Parathyroid adenoma (tissue), 2 donors: ENCODE results near the gene DDI2.

ENCODE experiments used
- H2AFZ ChIP-seq: fragments of 300-600 bp; sonication (generic); one replicate; pipeline ENCODE4 v1.7.0; 2017; ENCODE audit warnings: antibody characterized with exemption, mild to moderate bottlenecking
- H3K27ac ChIP-seq: fragments of 300-600 bp; sonication (generic); one replicate; pipeline ENCODE4 v1.7.0; 2017
- H3K27me3 ChIP-seq: fragments of 300-600 bp; sonication (generic); one replicate; pipeline ENCODE4 v1.7.0; 2017; ENCODE audit warnings: low read length; ENCODE audit not compliant: control insufficient read depth, insufficient read depth
- H3K36me3 ChIP-seq: fragments of 300-600 bp; sonication (generic); one replicate; pipeline ENCODE4 v1.7.0; 2017; ENCODE audit warnings: low read length; ENCODE audit not compliant: control insufficient read depth, insufficient read depth
- H3K4me1 ChIP-seq: fragments of 300-600 bp; sonication (generic); one replicate; pipeline ENCODE4 v1.7.0; 2017; ENCODE audit warnings: control low read depth
- H3K4me2 ChIP-seq: fragments of 300-600 bp; sonication (generic); one replicate; pipeline ENCODE4 v1.7.0; 2017; ENCODE audit warnings: low read length
- H3K4me3 ChIP-seq: fragments of 300-600 bp; sonication (generic); one replicate; pipeline ENCODE4 v1.7.0; 2017; ENCODE audit warnings: low read depth, low read length
- H3K79me2 ChIP-seq: fragments of 300-600 bp; sonication (generic); one replicate; pipeline ENCODE4 v1.7.0; 2017; ENCODE audit warnings: control low read depth
- H3K9ac ChIP-seq: fragments of 300-600 bp; sonication (generic); one replicate; pipeline ENCODE4 v1.7.0; 2017; ENCODE audit warnings: mild to moderate bottlenecking
- H3K9me3 ChIP-seq: fragments of 300-600 bp; sonication (generic); one replicate; pipeline ENCODE4 v1.7.0; 2017; ENCODE audit warnings: low read length; ENCODE audit not compliant: control insufficient read depth
- TF ChIP-seq, protein P1 (sequence below): fragments of 300-600 bp; sonication (generic); IDR thresholded peaks from one replicate; pipeline ENCODE4 v1.7.0; 2017; ENCODE audit warnings: antibody characterized with exemption, mild to moderate bottlenecking
- donor health status: primary hyperparathyroidism.

Gene DDI2

DNA sequence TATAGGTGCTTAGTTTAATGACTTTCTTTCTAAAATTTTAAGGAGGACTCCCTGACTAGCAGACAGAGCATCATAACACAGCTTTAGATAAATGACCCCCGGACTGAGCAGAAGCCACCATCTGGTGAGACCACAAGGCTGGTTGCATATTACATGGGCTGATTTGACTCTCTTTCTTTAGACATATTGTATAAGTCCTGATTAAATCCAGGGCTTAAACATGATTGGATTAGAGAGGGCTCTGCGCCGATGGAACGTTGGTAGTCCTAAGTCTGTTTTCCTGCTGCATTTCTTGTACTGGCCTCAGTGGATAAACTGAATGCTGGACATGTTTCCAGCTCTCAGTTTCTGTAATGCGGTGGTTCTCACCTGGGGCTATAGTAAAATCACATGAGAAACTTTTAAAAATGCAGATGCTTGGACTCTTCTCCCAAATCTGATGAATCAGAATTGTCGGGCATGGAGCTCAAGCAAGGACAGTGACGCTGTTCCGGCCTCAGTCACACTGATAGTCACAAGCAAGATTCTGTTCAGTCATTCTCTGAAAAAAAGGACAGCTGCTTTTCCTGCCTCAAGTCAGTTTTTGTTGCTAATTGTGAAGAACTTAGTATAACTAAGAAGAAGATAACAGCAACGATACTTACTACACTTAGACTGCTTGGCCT lies 16.6 kb downstream of the DDI2 start:
- H3K27ac ChIP-seq: no peak overlapping the region
- H2AFZ ChIP-seq: no peak overlapping the region
- H3K36me3 ChIP-seq: no peaks in the 10 kb centered on the region
- peaks cover 5% of the 10 kb centered on the region for H3K4me1 ChIP-seq
- H3K79me2 ChIP-seq: peaks cover 10% of the 10 kb centered on the region
- no peak overlapping the region for H3K4me2 ChIP-seq
- no peak overlapping the region for H3K9ac ChIP-seq
- TF ChIP-seq, protein P1, sequence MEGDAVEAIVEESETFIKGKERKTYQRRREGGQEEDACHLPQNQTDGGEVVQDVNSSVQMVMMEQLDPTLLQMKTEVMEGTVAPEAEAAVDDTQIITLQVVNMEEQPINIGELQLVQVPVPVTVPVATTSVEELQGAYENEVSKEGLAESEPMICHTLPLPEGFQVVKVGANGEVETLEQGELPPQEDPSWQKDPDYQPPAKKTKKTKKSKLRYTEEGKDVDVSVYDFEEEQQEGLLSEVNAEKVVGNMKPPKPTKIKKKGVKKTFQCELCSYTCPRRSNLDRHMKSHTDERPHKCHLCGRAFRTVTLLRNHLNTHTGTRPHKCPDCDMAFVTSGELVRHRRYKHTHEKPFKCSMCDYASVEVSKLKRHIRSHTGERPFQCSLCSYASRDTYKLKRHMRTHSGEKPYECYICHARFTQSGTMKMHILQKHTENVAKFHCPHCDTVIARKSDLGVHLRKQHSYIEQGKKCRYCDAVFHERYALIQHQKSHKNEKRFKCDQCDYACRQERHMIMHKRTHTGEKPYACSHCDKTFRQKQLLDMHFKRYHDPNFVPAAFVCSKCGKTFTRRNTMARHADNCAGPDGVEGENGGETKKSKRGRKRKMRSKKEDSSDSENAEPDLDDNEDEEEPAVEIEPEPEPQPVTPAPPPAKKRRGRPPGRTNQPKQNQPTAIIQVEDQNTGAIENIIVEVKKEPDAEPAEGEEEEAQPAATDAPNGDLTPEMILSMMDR: no peak
- no peak overlapping the region for H3K4me3 ChIP-seq
- H3K27me3 ChIP-seq: no peaks in the 10 kb centered on the region
- no peaks in the 10 kb centered on the region for H3K9me3 ChIP-seq

DNA sequence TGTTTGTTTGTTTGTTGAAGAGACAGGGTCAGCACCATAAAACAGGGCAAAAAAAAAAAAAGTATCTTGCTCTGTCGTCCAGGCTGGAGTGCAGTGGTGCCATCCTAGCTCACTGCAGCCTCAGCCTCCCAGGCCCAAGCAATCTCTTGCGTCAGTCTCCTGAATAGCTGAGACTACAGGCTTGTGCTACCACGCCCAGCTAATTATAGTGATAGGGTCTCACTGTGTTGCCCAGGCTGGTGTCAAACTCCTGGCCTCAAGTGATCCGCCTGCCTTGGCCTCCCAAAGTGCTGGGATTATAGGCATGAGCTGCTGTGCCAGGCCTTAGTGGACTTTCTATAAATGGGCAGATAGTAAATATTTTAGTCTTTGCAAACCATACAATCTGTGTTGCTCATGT lies 19.2 kb downstream of the DDI2 start:
- TF ChIP-seq, protein P1: no peak
- Histone ChIP-seq H3K4me3 (no peak overlapping the region), H3K79me2 (peaks cover 11% of the 10 kb centered on the region), H2AFZ (no peak overlapping the region), H3K9me3 (no peaks in the 10 kb centered on the region), H3K27ac (no peak overlapping the region), H3K36me3 (no peaks in the 10 kb centered on the region), H3K9ac (no peak overlapping the region), H3K27me3 (no peaks in the 10 kb centered on the region), H3K4me2 (no peak overlapping the region), H3K4me1 (no peaks in the 10 kb centered on the region)

DNA sequence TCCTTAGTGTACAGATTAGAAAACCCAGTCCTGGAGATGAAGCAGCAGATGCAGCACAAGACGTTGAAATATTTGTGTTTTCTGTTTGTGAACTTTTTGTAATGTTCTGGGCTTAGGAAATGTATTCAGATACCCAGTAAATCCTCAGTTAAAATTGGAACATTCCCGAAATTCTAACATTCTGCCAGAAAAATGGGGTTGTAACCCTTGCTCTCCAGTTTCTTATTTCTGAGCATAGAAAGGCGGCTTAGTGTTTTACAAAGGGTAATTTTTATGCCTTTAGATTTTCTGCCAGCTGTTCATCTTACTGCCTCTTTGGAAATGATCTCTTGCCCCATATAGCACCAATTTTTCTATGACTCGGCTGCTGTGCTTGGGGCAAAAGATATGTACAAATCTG lies 20.6 kb downstream of the DDI2 start:
- no peaks in the 10 kb centered on the region for H3K4me1 ChIP-seq
- TF ChIP-seq, protein P1: no peak
- no peak overlapping the region for H3K27ac ChIP-seq
- no peaks in the 10 kb centered on the region for H3K36me3 ChIP-seq
- H2AFZ ChIP-seq: no peak overlapping the region
- H3K79me2 ChIP-seq: peaks cover 7% of the 10 kb centered on the region
- no peak overlapping the region for H3K9ac ChIP-seq
- no peaks in the 10 kb centered on the region for H3K9me3 ChIP-seq
- no peak overlapping the region for H3K4me2 ChIP-seq
- H3K27me3 ChIP-seq: no peaks in the 10 kb centered on the region
- no peak overlapping the region for H3K4me3 ChIP-seq

DNA sequence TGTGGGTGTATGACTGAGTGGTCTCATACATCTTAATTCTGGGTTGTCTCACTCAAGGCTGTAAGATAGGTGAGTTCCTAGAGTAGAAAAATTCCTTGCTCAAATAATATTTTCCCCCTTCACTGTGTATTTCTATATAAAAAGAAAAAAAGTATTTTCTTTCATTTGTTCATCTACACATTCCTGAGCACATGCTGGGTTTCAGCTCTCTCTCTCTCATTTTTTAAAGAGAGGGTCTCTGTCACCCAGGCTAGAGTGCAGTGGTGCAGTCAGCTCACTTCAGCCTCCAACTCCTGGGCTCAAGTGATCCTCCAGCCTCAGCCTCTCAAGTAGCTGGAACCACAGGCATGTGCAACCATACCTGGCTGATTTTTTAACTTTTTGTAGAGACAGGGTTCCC lies 22.0 kb downstream of the DDI2 start:
- no peaks in the 10 kb centered on the region for H3K9me3 ChIP-seq
- H3K79me2 ChIP-seq: peaks cover 7% of the 10 kb centered on the region
- H2AFZ ChIP-seq: no peak overlapping the region
- H3K27me3 ChIP-seq: no peaks in the 10 kb centered on the region
- TF ChIP-seq, protein P1: no peak
- no peak overlapping the region for H3K9ac ChIP-seq
- H3K27ac ChIP-seq: no peak overlapping the region
- no peak overlapping the region for H3K4me3 ChIP-seq
- H3K4me1 ChIP-seq: no peaks in the 10 kb centered on the region
- no peaks in the 10 kb centered on the region for H3K36me3 ChIP-seq
- no peak overlapping the region for H3K4me2 ChIP-seq

DNA sequence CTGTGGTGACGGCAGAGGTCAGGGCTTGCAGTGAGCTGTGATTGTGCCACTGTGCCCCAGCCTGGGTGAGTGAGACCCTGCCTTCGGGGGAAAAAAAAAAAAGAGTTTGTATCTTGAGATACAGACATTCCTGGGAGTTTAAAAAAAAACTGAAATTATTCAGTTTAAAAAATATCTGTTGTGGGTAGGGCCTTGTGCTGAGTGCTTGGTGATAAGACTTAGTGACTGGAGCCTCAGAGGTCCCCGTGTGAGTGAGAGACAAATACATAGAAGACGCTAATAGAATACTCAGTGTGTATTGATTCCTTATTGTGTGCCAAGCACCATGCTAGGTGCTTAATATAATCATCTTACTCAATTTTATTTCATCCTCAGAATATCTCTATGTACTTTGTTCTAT lies 22.7 kb downstream of the DDI2 start:
- Histone ChIP-seq H3K4me1 (no peaks in the 10 kb centered on the region), H3K79me2 (peaks cover 4% of the 10 kb centered on the region), H3K27ac (no peak overlapping the region), H3K9ac (no peak overlapping the region), H3K9me3 (no peaks in the 10 kb centered on the region), H3K36me3 (no peaks in the 10 kb centered on the region), H3K4me2 (no peak overlapping the region), H3K4me3 (no peak overlapping the region), H2AFZ (no peak overlapping the region), H3K27me3 (no peaks in the 10 kb centered on the region)
- TF ChIP-seq, protein P1: no peak
